HG03064 (cell line): ENCODE results near the gene SETD2.
"Not testable (repeated sequence)": the region's sequence is repeated elsewhere in the genome, so short reads cannot be mapped to it uniquely, and the experiment has no call there.

Source experiments
- ATAC-seq: cut with Tn5 transposase; IDR thresholded peaks from one replicate; pipeline ENCODE4 v1.9.1; 2021; ENCODE audit warnings: low read depth; ENCODE audit not compliant: unreplicated experiment

SETD2 gene

GRCh38 chr3:47037302-47037701, 126.6 kb downstream of the SETD2 start:
- not testable (repeated sequence) for ATAC-seq

- no peak for ATAC-seq
These were observed 127.8 kb downstream of the SETD2 start for GRCh38 chr3:47036145-47036544.

DNA sequence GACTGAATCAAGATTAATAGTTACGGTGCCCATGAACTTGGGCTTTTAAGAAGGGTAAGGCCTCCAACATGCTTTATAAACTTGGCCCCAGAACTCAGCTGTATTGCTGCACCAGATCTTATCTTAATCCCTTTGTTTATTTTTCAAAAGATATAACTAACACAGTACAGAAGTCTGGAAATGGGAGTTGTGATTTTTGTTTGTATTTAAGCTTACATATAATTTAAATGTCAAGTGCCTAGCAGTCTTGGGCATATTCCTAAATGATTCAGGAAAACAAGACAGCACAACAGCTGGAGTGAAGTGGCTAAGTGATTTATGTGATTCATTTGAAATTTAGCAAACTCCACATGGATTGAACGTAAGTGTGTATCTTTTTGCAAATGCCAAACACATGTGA, 128.3 kb downstream of the SETD2 start:
- ATAC-seq, result no peak

DNA sequence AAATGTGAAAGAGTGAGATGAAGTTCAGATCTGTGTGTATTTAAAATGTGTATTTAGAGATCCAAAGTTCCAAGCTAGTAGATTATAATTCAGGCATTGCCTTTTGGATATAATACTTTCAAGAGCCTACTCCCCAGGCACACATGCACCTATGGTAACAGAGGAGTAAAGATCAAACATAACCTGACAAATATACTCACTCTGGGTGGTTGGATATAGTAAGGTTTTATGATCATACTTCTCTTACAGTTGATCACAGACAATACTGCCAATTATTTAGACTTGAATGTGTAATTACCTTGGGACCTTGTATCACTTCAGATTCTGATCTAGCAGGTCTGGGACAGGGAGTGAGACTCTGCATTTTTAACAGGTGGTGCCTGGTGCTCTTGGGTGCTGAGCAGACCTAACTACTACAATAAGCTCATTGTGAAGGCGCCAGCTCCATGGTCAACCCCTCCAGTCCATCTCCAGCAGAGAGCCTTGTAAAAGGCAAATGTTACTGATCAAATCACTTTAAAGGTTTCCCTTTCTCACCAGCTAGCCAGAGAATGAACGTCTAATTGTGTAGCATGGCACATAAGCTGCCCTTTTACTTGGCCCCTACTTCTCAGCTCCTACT, 128.9 kb downstream of the SETD2 start:
- ATAC-seq, result no peak

DNA sequence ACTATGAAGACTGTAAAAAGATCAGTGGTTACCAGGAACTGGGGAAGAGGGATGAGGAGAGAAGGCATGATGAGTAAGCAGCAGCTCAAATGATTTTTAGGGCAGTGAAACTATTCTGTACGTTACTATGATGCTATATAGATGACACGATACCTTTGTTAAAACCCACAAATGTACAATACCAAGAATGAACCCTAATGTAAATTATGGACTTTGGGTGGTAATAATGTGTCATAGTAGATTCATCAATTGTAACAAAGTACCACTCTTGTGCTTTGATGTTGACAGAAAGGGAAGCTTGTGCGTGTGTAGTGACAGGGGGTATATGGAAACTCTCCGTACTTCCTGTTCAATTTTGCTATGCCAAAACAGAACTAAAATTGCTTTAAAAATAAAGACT, 132.9 kb downstream of the SETD2 start:
- not testable (repeated sequence) for ATAC-seq

- no peak for ATAC-seq
These were observed 135.2 kb downstream of the SETD2 start for GRCh38 chr3:47028667-47029066.

GRCh38 chr3:47028146-47028545, 135.8 kb downstream of the SETD2 start:
- ATAC-seq, result no peak

DNA sequence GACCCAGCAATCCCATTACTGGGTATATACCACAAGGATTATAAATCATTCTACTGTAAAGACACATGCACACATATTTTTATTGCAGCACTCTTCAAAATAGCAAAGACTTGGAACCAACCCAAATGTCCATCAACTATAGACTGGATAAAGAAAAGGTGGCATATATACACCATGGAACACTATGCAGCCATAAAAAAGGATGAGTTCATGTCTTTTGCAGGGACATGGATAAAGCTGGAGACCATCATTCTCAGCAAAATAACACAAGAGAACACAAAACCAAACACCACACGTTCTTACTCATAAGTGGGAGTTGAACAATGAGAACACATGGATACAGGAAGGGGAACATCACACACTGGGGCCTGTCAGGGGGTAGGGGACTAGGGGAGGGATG, 137.5 kb downstream of the SETD2 start:
- ATAC-seq, result not testable (repeated sequence)

DNA sequence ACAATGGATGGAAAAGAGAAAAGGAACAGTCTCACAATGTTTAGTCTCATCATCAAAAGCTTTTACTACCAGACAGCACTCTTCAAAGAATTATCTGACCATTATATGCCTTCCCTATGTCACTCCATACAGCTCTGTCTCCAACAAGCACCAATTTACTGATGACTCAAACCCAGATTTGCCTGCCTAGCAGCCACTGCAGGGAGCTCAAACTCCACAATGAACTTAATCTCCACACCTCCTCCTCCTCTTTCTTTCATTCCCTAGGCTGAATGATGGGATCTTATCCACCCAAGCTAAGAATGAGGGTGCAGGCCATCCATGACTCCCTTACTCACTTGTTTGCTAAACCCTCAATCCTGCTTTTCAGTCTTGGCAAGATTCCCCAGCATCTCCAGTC, 139.0 kb downstream of the SETD2 start:
- no peak for ATAC-seq

GRCh38 chr3:47022641-47023071, 141.3 kb downstream of the SETD2 start:
- no peak for ATAC-seq

GRCh38 chr3:47020311-47020710, 143.6 kb downstream of the SETD2 start:
- ATAC-seq, result no peak

DNA sequence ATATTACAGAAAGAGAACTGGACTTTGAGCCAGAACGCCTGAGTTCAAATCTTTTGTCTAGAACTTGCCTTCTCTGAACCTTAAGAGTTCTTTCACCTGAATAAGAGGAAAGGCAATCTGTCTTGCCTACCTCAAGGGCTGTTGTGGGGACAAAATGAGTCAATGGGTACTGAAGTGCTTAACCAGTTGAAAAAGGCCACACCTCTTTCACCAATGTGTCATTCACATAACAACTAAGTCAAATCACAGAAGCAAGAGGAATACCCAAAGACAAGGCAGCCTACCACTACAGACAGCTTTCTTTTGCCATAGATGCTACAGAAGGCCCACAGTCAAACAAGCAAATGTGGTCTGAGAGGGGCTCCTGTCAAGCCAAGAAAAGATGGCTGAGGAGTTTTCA, 144.7 kb downstream of the SETD2 start:
- ATAC-seq, result no peak

DNA sequence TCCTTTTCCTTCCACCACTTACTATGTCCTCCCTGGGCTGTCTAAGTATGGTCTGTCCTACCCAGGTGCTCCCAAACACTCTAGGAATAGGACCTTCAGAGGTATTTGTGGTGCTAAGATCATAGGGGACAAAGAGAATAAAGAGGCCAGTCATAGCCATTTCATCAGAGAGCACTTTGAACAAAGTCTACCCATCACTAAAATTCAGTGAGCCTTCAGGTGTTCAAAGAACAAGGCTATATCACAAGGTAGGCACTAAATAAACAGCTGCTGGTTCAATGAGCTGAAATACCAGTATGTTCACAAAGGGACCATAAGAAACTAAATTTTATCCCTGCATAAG, 145.7 kb downstream of the SETD2 start:
- ATAC-seq, result no peak

DNA sequence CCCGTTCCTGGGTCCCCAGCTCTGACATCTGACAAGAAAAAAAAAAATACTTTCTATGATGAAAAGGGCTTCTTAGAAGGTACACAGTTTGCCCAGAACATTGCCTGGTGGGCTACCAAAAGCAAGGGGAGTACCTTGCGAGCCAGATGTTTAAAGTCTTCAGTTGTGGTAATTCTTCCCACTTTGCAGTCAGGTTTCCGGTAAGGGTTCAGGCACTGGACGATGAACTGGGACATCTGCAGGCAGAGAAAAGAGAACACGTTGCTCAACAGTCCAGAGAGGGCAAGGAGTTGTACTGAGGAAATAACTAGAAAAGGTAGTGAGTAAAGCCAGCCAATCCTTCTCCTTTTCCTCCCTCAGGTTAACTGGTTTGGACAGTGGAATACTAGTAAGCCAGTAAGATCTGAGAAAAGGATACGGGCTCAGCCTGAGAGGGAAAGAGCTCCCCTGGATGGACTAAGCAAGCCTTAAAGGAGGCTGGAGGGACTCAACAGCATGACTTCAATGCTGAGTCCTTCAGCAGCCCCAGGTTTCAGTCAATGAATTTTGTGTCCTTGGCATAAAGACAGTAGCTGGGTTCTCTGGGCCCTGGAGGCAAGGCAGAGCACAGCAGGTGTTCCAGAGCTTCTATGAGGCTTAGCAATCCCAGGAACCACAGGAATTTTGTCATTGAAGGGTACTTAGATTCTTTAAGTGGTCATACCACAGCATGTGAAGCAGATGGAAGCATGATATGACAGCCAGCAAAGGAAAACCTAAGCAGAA, 146.2 kb downstream of the SETD2 start:
- no peak for ATAC-seq

- ATAC-seq, result no peak
These were observed 146.9 kb downstream of the SETD2 start for GRCh38 chr3:47016934-47017435.

DNA sequence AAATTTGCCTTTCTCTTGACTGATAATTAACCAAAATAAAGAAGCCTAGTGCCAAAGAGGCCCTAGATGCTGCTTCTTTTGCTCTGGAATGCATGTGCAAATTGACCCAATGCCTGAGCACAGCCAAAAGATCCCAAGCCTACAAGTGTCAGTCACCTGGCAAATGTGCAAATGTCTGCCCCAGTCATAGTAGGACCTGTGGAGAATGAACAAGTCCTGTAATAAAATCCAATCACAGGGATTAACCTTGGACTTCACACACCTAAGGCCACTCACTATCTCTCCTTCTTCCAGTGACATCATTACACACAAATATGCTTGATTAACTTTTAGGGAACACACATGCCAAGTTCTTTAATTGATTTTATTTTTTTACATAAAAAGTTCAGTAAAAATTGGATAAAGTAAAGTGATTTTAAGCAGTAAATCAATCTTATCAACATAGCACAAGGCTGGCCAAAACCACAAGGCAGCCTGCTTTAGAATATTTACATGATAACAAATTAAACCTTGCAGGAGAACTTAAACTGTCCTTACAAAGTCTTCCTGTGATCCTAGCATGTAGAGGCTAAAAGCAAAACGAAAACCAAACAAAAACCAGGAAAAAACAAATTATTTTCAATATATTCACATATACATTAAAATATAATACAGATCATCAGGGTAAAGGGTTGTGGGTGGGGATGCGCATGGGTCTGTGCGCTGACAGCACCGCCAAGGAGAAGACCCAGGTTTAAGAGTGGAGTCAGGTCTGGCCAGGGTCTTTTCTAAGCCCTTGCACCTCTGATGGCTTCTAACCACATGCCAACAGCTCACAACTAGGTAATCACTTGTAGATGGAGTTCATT, 147.6 kb downstream of the SETD2 start:
- ATAC-seq, result no peak

- no peak for ATAC-seq
These were observed 148.8 kb downstream of the SETD2 start for GRCh38 chr3:47015151-47015550.

GRCh38 chr3:47014036-47014435, 149.9 kb downstream of the SETD2 start:
- no peak for ATAC-seq

DNA sequence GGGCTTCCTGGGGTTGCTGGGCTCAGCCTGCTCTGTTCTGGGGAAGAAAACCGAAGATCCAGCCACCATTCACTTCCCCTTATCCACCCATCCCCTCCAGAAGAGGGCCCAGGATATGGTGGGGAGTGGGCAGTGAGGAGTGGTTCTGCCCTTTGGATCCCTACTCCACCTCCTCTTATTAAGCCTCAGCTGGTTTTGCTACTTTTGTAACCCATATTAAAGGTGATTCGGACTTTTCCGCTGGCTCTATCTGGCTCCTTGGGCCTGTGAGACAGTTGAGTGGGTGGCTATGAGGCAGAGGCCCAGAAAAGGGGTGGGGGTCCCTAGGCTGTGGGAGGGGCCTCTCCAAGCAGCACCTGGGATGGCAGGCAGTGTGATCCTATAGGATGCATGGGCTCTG, 150.7 kb downstream of the SETD2 start:
- no peak for ATAC-seq

DNA sequence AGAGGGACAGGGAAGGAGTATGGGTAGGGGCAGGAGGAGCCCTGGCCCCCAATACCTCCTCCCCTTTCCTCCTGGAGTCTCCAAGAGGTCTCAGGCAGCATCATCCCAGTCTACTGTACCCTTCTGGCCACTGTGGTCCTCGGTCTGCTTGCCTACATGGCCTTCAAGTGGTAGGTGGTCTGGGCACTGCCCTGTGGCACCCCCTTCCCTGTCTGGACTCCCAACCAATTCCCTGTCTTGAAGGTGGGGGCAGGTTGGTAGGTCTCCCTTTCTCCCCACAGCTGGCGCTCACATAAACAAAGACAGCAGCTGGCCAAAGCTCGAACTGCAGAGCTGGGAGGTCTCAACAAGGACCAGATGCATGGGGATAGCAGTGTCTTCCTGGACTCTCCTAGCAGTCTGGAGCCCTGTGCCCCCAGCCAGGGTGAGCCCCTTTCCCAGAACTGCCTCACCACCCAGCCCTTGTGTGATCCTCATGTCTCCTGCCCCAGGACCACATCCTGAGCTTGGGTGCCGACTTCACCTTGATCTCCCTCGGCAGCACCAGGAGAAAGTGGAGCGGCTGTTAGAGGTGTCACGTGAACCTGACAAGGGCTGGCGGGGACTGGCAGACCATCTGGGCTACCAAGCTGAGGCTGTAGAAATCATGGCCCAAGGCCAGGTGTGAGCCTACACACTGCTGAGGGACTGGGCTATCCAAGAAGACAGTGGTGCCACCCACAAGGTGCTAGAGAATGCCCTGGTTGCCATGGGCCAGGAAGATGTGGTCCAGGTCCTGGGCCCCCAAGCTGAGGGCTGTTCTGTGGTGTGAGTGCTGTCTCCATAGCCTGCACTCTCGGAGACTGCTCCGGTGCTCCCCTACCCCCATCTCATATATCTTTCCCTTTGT, 151.3 kb downstream of the SETD2 start:
- ATAC-seq, result no peak
